ENCODE results near the gene LTBP1. TPM values are rescaled to one million over a fixed set of nuclear protein-coding genes. Genes with fewer than 3 reads are reported as not detected.

The LTBP1 gene
- total and polyA plus RNA-seq, 2 of the 13 experiments (the other 11 are each of a cell fraction or from before 2014, with no cell fraction given), result 0.12 to 0.22 TPM

DNA sequence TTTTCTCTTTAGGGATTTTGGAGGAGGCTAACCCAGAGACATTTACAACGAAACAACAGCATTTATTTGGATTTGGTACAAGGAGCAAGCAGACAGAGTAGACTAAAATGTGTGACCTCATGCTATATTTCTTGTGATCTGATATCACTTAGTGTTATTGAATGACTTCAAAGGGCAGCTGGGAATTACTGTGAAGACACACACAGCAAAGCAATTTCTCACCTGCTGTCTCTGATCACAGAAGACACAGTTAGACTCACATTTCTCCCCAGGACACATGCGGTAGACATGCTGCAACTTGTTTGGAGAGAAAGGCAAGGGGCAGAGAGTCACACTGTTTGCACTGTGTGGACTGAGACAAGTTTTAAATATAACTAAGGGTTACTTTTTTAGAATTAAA lies 67.5 kb downstream of the LTBP1 start (continued):
- TF ChIP-seq, protein P1, sequence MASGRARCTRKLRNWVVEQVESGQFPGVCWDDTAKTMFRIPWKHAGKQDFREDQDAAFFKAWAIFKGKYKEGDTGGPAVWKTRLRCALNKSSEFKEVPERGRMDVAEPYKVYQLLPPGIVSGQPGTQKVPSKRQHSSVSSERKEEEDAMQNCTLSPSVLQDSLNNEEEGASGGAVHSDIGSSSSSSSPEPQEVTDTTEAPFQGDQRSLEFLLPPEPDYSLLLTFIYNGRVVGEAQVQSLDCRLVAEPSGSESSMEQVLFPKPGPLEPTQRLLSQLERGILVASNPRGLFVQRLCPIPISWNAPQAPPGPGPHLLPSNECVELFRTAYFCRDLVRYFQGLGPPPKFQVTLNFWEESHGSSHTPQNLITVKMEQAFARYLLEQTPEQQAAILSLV (CRISPR knock-in tag; IDR thresholded peaks at IDR 0.05; ENCODE audit: borderline replicate concordance), result no peak
- TF ChIP-seq GATAD2A (CRISPR knock-in tag; IDR thresholded peaks at IDR 0.05) (no peak), ZNF138 (CRISPR knock-in tag; IDR thresholded peaks at IDR 0.05; ENCODE audit: low read depth) (no peak), ZNF614 (CRISPR knock-in tag; IDR thresholded peaks at IDR 0.05; ENCODE audit: borderline replicate concordance) (no peak), KLF16 (CRISPR knock-in tag; IDR thresholded peaks at IDR 0.05) (no peak), SUZ12 (IDR thresholded peaks at IDR 0.05; ENCODE audit: low read depth, low read length) (no peak), REPIN1 (CRISPR knock-in tag; IDR thresholded peaks at IDR 0.05; ENCODE audit: borderline replicate concordance, low read depth) (no peak)
- TF ChIP-seq, protein P2, sequence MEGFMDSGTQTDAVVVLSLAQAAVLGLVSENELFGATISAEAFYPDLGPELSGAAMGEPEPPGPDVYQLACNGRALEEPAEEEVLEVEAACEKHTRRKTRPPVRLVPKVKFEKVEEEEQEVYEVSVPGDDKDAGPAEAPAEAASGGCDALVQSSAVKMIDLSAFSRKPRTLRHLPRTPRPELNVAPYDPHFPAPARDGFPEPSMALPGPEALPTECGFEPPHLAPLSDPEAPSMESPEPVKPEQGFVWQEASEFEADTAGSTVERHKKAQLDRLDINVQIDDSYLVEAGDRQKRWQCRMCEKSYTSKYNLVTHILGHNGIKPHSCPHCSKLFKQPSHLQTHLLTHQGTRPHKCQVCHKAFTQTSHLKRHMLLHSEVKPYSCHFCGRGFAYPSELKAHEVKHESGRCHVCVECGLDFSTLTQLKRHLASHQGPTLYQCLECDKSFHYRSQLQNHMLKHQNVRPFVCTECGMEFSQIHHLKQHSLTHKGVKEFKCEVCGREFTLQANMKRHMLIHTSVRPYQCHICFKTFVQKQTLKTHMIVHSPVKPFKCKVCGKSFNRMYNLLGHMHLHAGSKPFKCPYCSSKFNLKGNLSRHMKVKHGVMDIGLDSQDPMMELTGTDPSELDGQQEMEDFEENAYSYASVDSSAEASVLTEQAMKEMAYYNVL (CRISPR knock-in tag; IDR thresholded peaks at IDR 0.05; ENCODE audit: borderline replicate concordance), result no peak
- TF ChIP-seq, protein P3, sequence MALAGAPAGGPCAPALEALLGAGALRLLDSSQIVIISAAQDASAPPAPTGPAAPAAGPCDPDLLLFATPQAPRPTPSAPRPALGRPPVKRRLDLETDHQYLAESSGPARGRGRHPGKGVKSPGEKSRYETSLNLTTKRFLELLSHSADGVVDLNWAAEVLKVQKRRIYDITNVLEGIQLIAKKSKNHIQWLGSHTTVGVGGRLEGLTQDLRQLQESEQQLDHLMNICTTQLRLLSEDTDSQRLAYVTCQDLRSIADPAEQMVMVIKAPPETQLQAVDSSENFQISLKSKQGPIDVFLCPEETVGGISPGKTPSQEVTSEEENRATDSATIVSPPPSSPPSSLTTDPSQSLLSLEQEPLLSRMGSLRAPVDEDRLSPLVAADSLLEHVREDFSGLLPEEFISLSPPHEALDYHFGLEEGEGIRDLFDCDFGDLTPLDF (CRISPR knock-in tag; IDR thresholded peaks at IDR 0.05), result no peak

Measured in HepG2 (cell line).